ENCODE measurements around the gene TCTN3. TPM values are rescaled to one million over a fixed set of nuclear protein-coding genes. Genes with fewer than 3 reads are reported as not detected.
"Not testable (repeated sequence)": the region's sequence is repeated elsewhere in the genome, so short reads cannot be mapped to it uniquely, and the experiment has no call there.

Gene TCTN3
- 10 to 100 TPM; 75.5 to 79.1 (median 78.2) TPM for polyA plus RNA-seq (ENCODE audit: insufficient read length in 3 of 3)
- long read RNA-seq, donor 1, transcript TCTN3-207 (14 exons, 2,739 nt), result major isoform, 15 of 25 reads
- long read RNA-seq, donor 1, partial matches to known transcripts, result 8 of 25 reads
- long read RNA-seq, donor 1, other reads (novel, unspliced or antisense), result 0 of 25 reads
- long read RNA-seq, donor 2, transcript TCTN3-207 (14 exons, 2,739 nt), result major isoform, 17 of 17 reads
- long read RNA-seq, donor 2, partial matches to known transcripts, result 0 of 17 reads
- long read RNA-seq, donor 2, other reads (novel, unspliced or antisense), result 0 of 17 reads
- long read RNA-seq, donor 3, transcript TCTN3-207 (14 exons, 2,739 nt), result major isoform, 26 of 41 reads
- long read RNA-seq, donor 3, partial matches to known transcripts, result 14 of 41 reads
- long read RNA-seq, donor 3, other reads (novel, unspliced or antisense), result 0 of 41 reads
- long read RNA-seq, donor 4, transcript TCTN3-207 (14 exons, 2,739 nt), result major isoform, 14 of 23 reads
- long read RNA-seq, donor 4, partial matches to known transcripts, result 7 of 23 reads
- long read RNA-seq, donor 4, other reads (novel, unspliced or antisense), result 0 of 23 reads
- long read RNA-seq, donor 5, result 0 reads
- long read RNA-seq, donor 6, transcript TCTN3-207 (14 exons, 2,739 nt), result major isoform, 9 of 22 reads
- long read RNA-seq, donor 6, partial matches to known transcripts, result 10 of 22 reads
- long read RNA-seq, donor 6, other reads (novel, unspliced or antisense), result 0 of 22 reads
- long read RNA-seq, donor 7, transcript TCTN3-207 (14 exons, 2,739 nt), result major isoform, 25 of 32 reads
- long read RNA-seq, donor 7, partial matches to known transcripts, result 5 of 32 reads
- long read RNA-seq, donor 7, other reads (novel, unspliced or antisense), result 0 of 32 reads
- long read RNA-seq, donor 8, transcript TCTN3-207 (14 exons, 2,739 nt), result major isoform, 33 of 52 reads
- long read RNA-seq, donor 8, partial matches to known transcripts, result 17 of 52 reads
- long read RNA-seq, donor 8, other reads (novel, unspliced or antisense), result 0 of 52 reads
- long read RNA-seq, donor 9, transcript TCTN3-207 (14 exons, 2,739 nt), result major isoform, 15 of 24 reads
- long read RNA-seq, donor 9, partial matches to known transcripts, result 8 of 24 reads
- long read RNA-seq, donor 9, other reads (novel, unspliced or antisense), result 0 of 24 reads
- long read RNA-seq, donor 10, transcript TCTN3-207 (14 exons, 2,739 nt), result major isoform, 16 of 25 reads
- long read RNA-seq, donor 10, partial matches to known transcripts, result 8 of 25 reads
- long read RNA-seq, donor 10, other reads (novel, unspliced or antisense), result 0 of 25 reads
- long read RNA-seq, donor 11, transcript TCTN3-207 (14 exons, 2,739 nt), result major isoform, 8 of 18 reads
- long read RNA-seq, donor 11, partial matches to known transcripts, result 10 of 18 reads
- long read RNA-seq, donor 11, other reads (novel, unspliced or antisense), result 0 of 18 reads
- long read RNA-seq, donor 12, transcript TCTN3-207 (14 exons, 2,739 nt), result major isoform, 6 of 7 reads
- long read RNA-seq, donor 12, partial matches to known transcripts, result 0 of 7 reads
- long read RNA-seq, donor 12, other reads (novel, unspliced or antisense), result 0 of 7 reads
- long read RNA-seq, donor 13, result 0 reads
- long read RNA-seq, donor 14, transcript TCTN3-207 (14 exons, 2,739 nt), result major isoform, 24 of 31 reads
- long read RNA-seq, donor 14, partial matches to known transcripts, result 6 of 31 reads
- long read RNA-seq, donor 14, other reads (novel, unspliced or antisense), result 0 of 31 reads
- long read RNA-seq, donor 15, transcript TCTN3-207 (14 exons, 2,739 nt), result major isoform, 12 of 13 reads
- long read RNA-seq, donor 15, partial matches to known transcripts, result 0 of 13 reads
- long read RNA-seq, donor 15, other reads (novel, unspliced or antisense), result 0 of 13 reads
- long read RNA-seq, donor 16, transcript TCTN3-207 (14 exons, 2,739 nt), result major isoform, 50 of 88 reads
- long read RNA-seq, donor 16, partial matches to known transcripts, result 33 of 88 reads
- long read RNA-seq, donor 16, other reads (novel, unspliced or antisense), result 0 of 88 reads

DNA sequence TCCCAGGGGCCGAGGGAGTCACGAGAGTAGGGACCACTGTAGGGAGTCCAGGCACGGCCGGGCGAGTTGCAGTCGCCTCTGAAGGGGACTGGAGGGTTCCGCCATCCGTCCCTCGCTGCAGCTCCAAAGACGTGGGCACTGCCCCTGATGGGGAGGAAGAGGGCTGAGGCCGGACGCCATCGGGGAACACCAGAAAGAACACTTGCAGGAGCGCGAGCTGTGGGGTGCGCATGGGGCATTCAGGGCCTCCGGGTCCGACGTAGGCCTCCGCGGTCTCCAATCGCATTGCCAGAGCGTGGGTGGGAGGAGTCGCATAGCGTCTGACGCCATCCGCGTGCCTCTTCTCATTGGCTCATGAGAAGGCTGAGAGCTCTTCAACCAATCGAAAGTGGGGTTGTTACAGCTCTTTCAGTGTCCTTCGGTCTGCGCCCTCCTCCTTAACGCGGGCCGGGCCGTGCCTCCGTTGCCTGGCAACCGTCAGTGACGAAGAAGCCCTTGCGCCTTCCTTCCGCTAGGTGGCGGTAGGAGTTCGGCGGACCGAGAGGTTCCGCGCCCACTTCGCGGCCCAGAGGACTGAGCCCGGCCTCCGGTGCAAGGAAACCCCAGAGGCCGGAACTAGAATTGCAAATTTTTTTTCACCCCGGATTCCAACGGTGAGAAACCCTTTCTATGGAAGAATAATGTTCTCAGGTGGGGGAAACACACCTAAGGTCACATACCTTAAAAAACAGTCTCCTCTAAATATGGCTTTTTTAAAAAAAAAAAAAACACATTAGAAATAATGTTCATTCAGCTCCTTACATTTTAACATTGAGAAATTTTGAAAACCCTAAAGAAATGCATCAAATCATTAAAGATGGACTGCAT is at the start of gene TCTN3:
TCTN3 (minus strand) TSS at position 260 of the 867 bp plus-strand sequence; CDS start at position 232, 28 bp downstream.
- DNase-seq (ENCODE audit: extremely low read depth in 1 of 11, low read depth in 9 of 11, low spot score in 4 of 11), result peak; percentile 95 to 100 (median 99)

DNA sequence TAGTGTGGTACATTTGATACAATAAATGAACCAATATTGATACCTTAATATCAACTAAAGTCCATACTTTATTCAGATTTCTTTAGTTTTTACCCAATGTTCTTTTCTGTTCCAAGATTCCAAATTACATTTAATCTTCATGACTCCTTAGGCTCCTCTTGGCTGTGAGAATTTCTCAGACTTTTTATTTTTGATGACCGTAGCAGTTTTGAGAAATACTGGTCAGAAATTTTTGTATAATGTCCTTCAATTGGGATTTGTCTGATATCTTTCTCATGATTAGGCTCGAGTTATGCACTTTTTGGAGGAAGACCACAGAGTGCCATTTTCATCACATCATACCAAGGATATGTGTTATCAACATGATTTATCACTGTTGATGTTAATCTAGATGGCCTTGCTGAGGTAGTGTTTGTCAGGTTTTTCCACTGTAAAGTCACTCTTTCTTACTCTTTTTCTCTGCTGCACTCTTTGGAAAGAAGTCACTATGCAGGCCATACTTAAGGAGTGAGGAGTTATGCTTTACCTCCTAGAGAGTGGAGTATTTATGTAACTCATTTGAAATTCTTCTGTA is 49.3 kb upstream of the TCTN3 start:
- DNase-seq (ENCODE audit: extremely low read depth in 1 of 11, low read depth in 9 of 11, low spot score in 4 of 11), result no peak

GRCh38 chr10:95742485-95742884 is 48.8 kb upstream of the TCTN3 start:
- peak in 5 of 11 donors; percentile 20 to 48 (median 34) for DNase-seq (ENCODE audit: extremely low read depth in 1 of 11, low read depth in 9 of 11, low spot score in 4 of 11)

GRCh38 chr10:95741807-95742467 is 48.2 kb upstream of the TCTN3 start:
- peak in 8 of 11 donors; percentile 35 to 57 (median 50) for DNase-seq (ENCODE audit: extremely low read depth in 1 of 11, low read depth in 9 of 11, low spot score in 4 of 11)

DNA sequence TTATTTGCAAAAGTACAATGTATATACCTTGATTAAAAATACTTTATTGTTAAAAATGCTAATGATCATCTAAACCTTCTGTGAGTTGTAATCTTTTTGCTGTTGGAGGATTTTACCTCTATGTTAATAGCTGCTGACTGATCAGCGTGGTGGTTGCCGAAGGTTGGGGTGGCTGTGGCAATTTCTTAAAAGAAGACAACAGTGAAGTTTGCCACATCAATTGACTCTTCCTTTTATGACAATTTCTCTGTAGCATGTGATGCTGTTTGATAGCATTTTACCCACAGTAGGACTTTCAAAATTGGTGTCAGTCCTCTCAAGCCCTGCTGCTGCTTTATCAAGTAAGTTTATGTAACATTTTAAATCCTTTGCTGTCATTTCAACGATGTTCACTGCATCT is 45.3 kb upstream of the TCTN3 start:
- DNase-seq (ENCODE audit: extremely low read depth in 1 of 11, low read depth in 9 of 11, low spot score in 4 of 11), result no peak

GRCh38 chr10:95732907-95733306 is 39.2 kb upstream of the TCTN3 start:
- DNase-seq (ENCODE audit: extremely low read depth in 1 of 11, low read depth in 9 of 11, low spot score in 4 of 11), result not testable (repeated sequence)

- no peak for DNase-seq (ENCODE audit: extremely low read depth in 1 of 11, low read depth in 9 of 11, low spot score in 4 of 11)
Measured at GRCh38 chr10:95730233-95730632, 36.5 kb upstream of the TCTN3 start.

DNA sequence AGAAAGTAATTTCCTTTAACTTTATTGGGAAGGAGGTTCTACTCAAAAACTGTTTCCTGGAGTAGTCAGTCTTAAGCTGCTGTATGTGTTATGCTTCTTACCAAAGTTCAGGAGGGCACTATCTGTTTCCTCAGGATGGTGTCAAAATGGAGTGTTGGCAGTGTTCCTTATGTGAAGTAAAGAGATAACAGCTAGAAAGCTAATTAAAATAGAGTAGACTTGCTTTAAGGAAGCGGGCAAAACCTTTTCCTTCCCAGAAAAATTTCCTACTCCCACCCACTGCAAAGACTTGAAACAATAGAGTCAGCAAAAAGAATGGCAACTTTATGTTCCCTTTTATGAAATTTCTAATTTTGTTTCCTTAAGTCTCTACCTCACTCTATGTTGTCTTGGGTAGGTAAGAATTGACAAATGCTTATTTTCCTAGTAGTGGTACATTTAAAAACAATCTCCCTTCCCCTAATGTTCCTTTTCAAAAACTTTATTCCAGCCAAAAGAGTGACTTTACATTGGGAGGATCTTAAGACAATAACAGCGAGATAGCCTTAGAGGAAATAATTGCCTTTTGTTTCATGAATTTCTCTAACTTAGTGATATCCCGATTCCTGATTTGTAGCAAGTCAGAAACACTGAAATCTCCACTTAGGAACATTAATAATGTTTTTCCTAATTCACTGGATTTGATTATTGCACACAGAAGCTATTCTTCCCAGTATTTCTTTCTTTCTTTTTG is 35.8 kb upstream of the TCTN3 start:
- DNase-seq (ENCODE audit: extremely low read depth in 1 of 11, low read depth in 9 of 11, low spot score in 4 of 11), result peak in 3 of 11 donors; percentile 12 to 29 (median 27)

GRCh38 chr10:95728526-95728925 is 34.8 kb upstream of the TCTN3 start:
- no peak for DNase-seq (ENCODE audit: extremely low read depth in 1 of 11, low read depth in 9 of 11, low spot score in 4 of 11)

DNA sequence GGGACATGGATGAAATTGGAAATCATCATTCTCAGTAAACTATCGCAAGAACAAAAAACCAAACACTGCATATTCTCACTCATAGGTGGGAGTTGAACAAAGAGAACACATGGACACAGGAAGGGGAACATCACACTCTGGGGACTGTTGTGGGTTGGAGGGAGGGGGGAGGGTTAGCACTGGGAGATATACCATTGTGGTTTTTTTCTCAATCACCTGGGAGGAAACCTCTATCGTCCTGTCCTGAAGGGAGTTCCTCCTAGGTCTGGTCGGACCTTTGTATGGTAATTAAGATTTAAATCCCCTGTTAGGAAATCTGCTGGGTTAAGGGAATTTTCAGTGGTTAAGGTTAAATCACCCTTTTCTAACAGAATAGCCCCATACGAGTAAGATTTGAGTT is 28.8 kb upstream of the TCTN3 start:
- not testable (repeated sequence) for DNase-seq (ENCODE audit: extremely low read depth in 1 of 11, low read depth in 9 of 11, low spot score in 4 of 11)

DNA sequence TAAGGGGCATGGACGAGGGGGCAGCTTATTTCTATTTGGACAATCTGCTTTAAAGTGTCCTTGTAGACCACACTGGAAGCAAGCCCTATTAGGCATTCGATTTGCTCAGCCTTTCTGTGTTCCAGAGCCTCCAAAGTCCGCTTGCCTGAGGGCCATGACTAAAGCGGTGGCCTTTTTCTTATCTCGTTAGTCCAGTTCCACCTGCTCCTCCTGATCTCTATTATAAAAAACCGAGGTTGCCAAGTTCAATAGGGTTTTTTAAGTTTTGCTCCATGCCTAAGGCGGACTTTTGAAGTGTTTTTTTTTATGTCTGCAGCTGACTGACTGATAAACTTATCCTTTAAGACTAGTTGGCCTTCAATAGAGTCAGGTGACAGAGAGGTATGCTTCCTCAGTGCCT is 27.0 kb upstream of the TCTN3 start:
- not testable (repeated sequence) for DNase-seq (ENCODE audit: extremely low read depth in 1 of 11, low read depth in 9 of 11, low spot score in 4 of 11)

- no peak for DNase-seq (ENCODE audit: extremely low read depth in 1 of 11, low read depth in 9 of 11, low spot score in 4 of 11)
Measured at GRCh38 chr10:95716866-95717265, 23.1 kb upstream of the TCTN3 start.

- DNase-seq (ENCODE audit: extremely low read depth in 1 of 11, low read depth in 9 of 11, low spot score in 4 of 11), result no peak
Measured at GRCh38 chr10:95716466-95716865, 22.7 kb upstream of the TCTN3 start.

GRCh38 chr10:95711492-95711891 is 17.8 kb upstream of the TCTN3 start:
- no peak for DNase-seq (ENCODE audit: extremely low read depth in 1 of 11, low read depth in 9 of 11, low spot score in 4 of 11)

- no peak for DNase-seq (ENCODE audit: extremely low read depth in 1 of 11, low read depth in 9 of 11, low spot score in 4 of 11)
Measured at GRCh38 chr10:95706990-95707389, 13.3 kb upstream of the TCTN3 start.
